ENCODE data around the gene LRRC42. TPM values are rescaled to one million over a fixed set of nuclear protein-coding genes. Genes with fewer than 3 reads are reported as not detected.

The LRRC42 gene, protein sequence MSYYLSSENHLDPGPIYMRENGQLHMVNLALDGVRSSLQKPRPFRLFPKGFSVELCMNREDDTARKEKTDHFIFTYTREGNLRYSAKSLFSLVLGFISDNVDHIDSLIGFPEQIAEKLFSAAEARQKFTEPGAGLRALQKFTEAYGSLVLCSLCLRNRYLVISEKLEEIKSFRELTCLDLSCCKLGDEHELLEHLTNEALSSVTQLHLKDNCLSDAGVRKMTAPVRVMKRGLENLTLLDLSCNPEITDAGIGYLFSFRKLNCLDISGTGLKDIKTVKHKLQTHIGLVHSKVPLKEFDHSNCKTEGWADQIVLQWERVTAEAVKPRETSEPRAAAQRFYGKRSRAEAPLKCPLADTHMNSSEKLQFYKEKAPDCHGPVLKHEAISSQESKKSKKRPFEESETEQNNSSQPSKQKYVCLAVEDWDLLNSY
- 10 to 100 TPM; 18.7 to 24.3 (median 23.3) TPM for total RNA-seq

DNA sequence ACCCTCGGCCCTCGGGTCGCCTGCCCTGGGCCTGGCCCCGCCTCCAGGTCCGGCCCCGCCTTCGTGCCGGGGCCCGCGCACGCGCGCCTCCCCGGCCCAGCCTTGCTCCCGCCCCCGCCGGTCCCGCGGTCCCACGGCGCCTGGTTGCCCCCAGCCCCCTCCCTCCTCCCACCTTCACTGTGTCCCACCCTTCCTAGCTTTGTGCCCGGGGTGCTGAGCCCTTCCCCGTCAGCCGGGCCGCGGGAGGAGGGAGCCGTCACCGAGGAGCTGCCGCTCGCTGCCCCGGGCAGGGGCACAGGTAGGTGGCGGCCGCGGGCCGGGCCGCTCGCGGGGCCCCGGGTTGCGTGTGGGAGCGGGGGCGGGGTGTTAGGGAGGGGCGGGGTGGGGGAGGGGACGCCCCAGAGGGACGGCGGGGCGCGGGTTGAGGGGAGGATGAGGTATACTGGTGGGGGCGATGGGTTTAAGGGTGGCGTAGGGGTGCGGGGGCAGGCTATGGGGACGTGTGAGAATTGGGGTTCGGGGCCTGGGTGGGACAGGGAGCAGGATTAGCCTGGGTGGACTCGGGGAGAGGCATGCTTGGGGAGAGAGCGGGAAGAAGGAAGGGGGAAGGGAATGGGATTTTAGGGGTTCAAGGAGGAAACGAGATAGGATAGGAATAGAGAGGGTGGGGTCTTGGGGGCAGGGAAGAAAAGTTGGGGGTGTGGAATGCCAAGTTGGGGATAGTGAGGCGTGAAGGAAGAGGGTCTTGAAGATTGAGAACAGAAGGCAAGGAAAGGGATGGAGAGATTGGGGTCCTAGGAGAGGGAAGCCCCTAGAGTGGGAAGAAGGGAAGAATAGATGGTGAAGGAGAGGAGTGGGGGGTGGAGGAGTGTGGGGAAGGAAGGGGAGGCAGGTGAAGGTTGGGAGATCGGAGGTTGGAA lies at the start of gene LRRC42:
TSS of gene LRRC42 (plus strand) at position 99 of the 920 bp plus-strand sequence. CDS start 5,650 bp downstream, outside the sequence.
- H3K4me3 ChIP-seq = peak within 1 kb of the TSS; percentile 79 to 96 (median 84)
- DNase-seq = no peak
- H3K4me1 ChIP-seq = peaks cover 14 to 53% (median 21%) of the 10 kb centered on the region in 3 donors
- peaks cover 0 to 3% (median 0%) of the 10 kb centered on the region in 3 donors for H3K36me3 ChIP-seq
- no peaks in the 10 kb centered on the region for H3K9me3 ChIP-seq
- TF ChIP-seq, protein P1, sequence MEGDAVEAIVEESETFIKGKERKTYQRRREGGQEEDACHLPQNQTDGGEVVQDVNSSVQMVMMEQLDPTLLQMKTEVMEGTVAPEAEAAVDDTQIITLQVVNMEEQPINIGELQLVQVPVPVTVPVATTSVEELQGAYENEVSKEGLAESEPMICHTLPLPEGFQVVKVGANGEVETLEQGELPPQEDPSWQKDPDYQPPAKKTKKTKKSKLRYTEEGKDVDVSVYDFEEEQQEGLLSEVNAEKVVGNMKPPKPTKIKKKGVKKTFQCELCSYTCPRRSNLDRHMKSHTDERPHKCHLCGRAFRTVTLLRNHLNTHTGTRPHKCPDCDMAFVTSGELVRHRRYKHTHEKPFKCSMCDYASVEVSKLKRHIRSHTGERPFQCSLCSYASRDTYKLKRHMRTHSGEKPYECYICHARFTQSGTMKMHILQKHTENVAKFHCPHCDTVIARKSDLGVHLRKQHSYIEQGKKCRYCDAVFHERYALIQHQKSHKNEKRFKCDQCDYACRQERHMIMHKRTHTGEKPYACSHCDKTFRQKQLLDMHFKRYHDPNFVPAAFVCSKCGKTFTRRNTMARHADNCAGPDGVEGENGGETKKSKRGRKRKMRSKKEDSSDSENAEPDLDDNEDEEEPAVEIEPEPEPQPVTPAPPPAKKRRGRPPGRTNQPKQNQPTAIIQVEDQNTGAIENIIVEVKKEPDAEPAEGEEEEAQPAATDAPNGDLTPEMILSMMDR (IDR thresholded peaks at IDR 0.05) = peak in 4 of 6 experiments; percentile 7 to 39 (median 22)
- TF ChIP-seq POLR2A (IDR thresholded peaks at IDR 0.05) = peak in 1 of 4 donors; percentile 31
- H3K27me3 ChIP-seq = no peaks in the 10 kb centered on the region
- intact Hi-C loops (cut with DNase I) = loop anchor here (5.0 kb wide), 1 partner anchor 69 kb away; no protein-coding TSS in a partner anchor
- WGBS, 2 donors = 2 to 5% methylated on average over 10 to 12 of the region's 58 CpGs
- peak within 1 kb of the TSS; percentile 91 to 96 (median 94) for H3K27ac ChIP-seq

DNA sequence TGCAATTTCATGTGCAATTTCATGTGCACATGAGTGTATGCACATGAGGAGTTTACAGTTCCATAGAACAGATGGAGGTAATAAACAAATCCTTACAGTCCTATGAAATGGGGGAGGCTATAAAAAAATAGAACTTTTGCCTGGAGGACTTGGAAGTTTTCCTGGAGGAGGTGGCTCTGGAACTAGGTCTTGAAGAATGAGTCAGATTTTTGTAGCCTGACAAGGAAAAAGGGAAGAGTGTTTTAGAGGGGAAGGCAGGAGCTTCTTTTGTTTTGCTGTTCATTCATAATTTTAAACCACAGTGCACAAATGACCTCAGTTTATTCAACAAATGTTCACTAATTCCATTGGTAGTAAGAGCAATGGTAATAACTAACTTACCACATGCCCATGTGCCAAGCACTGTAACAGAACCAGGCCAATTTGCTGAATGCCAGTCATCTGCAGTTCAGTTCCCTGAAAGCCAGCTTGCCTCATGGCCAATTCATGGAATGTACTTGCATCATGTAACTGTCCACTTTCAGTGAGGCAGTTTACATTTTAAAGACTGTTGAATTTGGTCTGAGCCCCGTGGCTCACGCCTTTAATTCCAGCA lies 49.4 kb upstream of the LRRC42 start:
- WGBS, 2 donors = 50% methylated on average over 2 of the region's 2 CpGs; no CpG with 5 or more reads in 1 of the 2 donors
- Histone ChIP-seq H3K36me3 (no peaks in the 10 kb centered on the region), H3K4me1 (peaks cover 0 to 56% (median 20%) of the 10 kb centered on the region in 3 donors), H3K27me3 (no peaks in the 10 kb centered on the region), H3K4me3 (no peak overlapping the region), H3K27ac (peak overlapping the region in 3 of 4 donors; percentile 58 to 63 (median 62)), H3K9me3 (no peaks in the 10 kb centered on the region)
- no peak for TF ChIP-seq POLR2A (IDR thresholded peaks at IDR 0.05)
- TF ChIP-seq, protein P1 (IDR thresholded peaks at IDR 0.05) = no peak
- intact Hi-C loops (cut with DNase I) = loop anchor here (5.0 kb wide), 1 partner anchor 41 kb away; no protein-coding TSS in a partner anchor
- DNase-seq = no peak

DNA sequence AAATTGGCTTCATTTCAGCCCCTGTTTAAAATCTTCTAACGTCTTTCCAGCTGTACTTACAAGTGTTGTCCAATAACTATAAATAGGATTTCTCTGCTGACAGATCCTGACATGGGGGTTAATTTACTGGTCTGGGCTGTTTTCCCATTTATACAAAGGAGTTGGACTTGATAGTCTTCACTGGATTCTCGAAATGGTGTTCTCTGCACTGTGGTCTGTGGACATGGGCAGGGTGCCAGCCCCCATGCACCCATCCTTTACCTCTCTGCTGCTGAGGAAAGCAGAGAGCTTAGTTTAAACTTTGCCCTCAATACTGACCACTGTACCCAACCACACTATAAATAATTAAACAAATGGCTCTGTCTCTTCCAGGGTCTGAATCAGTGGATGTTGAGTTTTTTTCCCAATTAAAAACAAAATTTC lies 46.9 kb upstream of the LRRC42 start:
- no peak for DNase-seq
- Histone ChIP-seq H3K27me3 (no peaks in the 10 kb centered on the region), H3K36me3 (no peaks in the 10 kb centered on the region), H3K4me3 (no peak overlapping the region), H3K27ac (no peak overlapping the region), H3K9me3 (no peaks in the 10 kb centered on the region), H3K4me1 (peaks cover 0 to 48% (median 20%) of the 10 kb centered on the region in 3 donors)
- TF ChIP-seq POLR2A (IDR thresholded peaks at IDR 0.05) = no peak
- TF ChIP-seq, protein P1 (IDR thresholded peaks at IDR 0.05) = no peak
- 3 to 16% methylated on average over 2 of the region's 2 CpGs for WGBS, 2 donors
- intact Hi-C loops (cut with DNase I) = loop anchor here (5.0 kb wide), 1 partner anchor 38 kb away; no protein-coding TSS in a partner anchor

DNA sequence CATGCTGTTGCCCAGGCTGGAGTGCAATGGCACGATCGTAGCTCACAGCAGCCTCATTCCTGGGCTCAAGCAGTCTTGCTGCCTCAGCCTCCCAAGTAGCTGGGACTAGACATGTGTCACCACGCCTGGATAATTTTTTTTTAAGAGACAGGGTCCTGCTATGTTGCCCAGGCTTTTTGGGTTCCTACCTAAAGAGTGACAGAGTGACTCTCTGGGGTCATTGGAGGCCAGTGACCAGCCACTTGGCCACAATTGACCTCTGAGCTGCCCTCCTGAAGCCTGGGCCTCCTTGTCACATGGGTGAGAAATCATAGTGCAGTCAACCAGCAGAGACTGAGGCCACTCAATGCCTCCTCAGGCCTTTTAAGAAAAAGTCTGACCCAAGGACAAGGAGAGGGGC lies 46.4 kb upstream of the LRRC42 start:
- no peaks in the 10 kb centered on the region for H3K27me3 ChIP-seq
- 88 to 95% methylated on average over 3 of the region's 3 CpGs for WGBS, 2 donors
- no peak overlapping the region for H3K4me3 ChIP-seq
- H3K27ac ChIP-seq = no peak overlapping the region
- H3K4me1 ChIP-seq = peaks cover 0 to 44% (median 20%) of the 10 kb centered on the region in 3 donors
- TF ChIP-seq POLR2A (IDR thresholded peaks at IDR 0.05) = no peak
- TF ChIP-seq, protein P1 (IDR thresholded peaks at IDR 0.05) = no peak
- no peaks in the 10 kb centered on the region for H3K9me3 ChIP-seq
- H3K36me3 ChIP-seq = no peaks in the 10 kb centered on the region
- no peak for DNase-seq
- intact Hi-C loops (cut with DNase I) = loop anchor here (5.0 kb wide), 1 partner anchor 38 kb away; no protein-coding TSS in a partner anchor

All from esophagus squamous epithelium (tissue), 5 donors.